Activated T-helper 17 cell treated with anti-CD3 and anti-CD28 coated beads, Interleukin-2, amount 50 U/mL, for 72 hours (primary cell): Measurements from ENCODE around the gene RSAD1. TPM values are rescaled to one million over a fixed set of nuclear protein-coding genes. Genes with fewer than 3 reads are reported as not detected.

ENCODE experiments used
- ATAC-seq: fragments of 150-1000 bp; cut with Tn5 transposase; replicated peaks from 2 replicates; pipeline ENCODE4 v1.10.0; 2021; ENCODE audit warnings: mild to moderate bottlenecking, moderate library complexity
- H3K27ac Mint-ChIP-seq: one replicate; pipeline ENCODE4 v1.8.0; 2022; ENCODE audit warnings: mixed read lengths
- H3K27me3 Mint-ChIP-seq: one replicate; pipeline ENCODE4 v1.8.0; 2022; ENCODE audit warnings: mixed read lengths
- H3K36me3 Mint-ChIP-seq: one replicate; pipeline ENCODE4 v1.8.0; 2022; ENCODE audit warnings: low read depth, mild to moderate bottlenecking, mixed read lengths
- H3K4me1 Mint-ChIP-seq: one replicate; pipeline ENCODE4 v1.8.0; 2022; ENCODE audit warnings: mixed read lengths
- H3K4me3 Mint-ChIP-seq: one replicate; pipeline ENCODE4 v1.8.0; 2022; ENCODE audit warnings: mild to moderate bottlenecking, mixed read lengths
- H3K9me3 Mint-ChIP-seq: one replicate; pipeline ENCODE4 v1.8.0; 2022; ENCODE audit warnings: mixed read lengths
- total RNA-seq, 2 donors: library from RNA; stranded (reverse); gene quantifications; one replicate each; pipeline ENCODE4 v1.2.3, GENCODE V29; 2022

The RSAD1 gene
- total RNA-seq, 2 donors from 2014 or later, result 21.3 to 29.5 TPM

- Mint-ChIP-seq H3K36me3 (no peaks in the 10 kb centered on the region), H3K9me3 (no peaks in the 10 kb centered on the region), H3K4me3 (no peak overlapping the region), H3K27me3 (no peaks in the 10 kb centered on the region), H3K4me1 (no peaks in the 10 kb centered on the region), H3K27ac (no peak overlapping the region)
- no peak for ATAC-seq
Observed at GRCh38 chr17:50447870-50448595, 30.6 kb upstream of the RSAD1 start.

- Mint-ChIP-seq H3K4me3 (no peak overlapping the region), H3K4me1 (no peaks in the 10 kb centered on the region), H3K9me3 (no peaks in the 10 kb centered on the region), H3K36me3 (no peaks in the 10 kb centered on the region), H3K27me3 (no peaks in the 10 kb centered on the region), H3K27ac (no peak overlapping the region)
- no peak for ATAC-seq
Observed at GRCh38 chr17:50448643-50449042, 30.0 kb upstream of the RSAD1 start.

- H3K4me1 Mint-ChIP-seq, result no peaks in the 10 kb centered on the region
- H3K4me3 Mint-ChIP-seq, result no peak overlapping the region
Observed at GRCh38 chr17:50451943-50452629, 26.6 kb upstream of the RSAD1 start.

GRCh38 chr17:50452630-50453300 lies 25.9 kb upstream of the RSAD1 start:
- Mint-ChIP-seq H3K36me3 (no peaks in the 10 kb centered on the region), H3K27ac (no peak overlapping the region), H3K4me1 (no peaks in the 10 kb centered on the region), H3K27me3 (no peaks in the 10 kb centered on the region), H3K9me3 (no peaks in the 10 kb centered on the region), H3K4me3 (no peak overlapping the region)
- no peak for ATAC-seq

More at GRCh38 chr17:50451943-50452629, 26.6 kb upstream of the RSAD1 start:
- no peaks in the 10 kb centered on the region for H3K36me3 Mint-ChIP-seq
- ATAC-seq, result no peak
- H3K9me3 Mint-ChIP-seq, result no peaks in the 10 kb centered on the region
- no peak overlapping the region for H3K27ac Mint-ChIP-seq
- no peaks in the 10 kb centered on the region for H3K27me3 Mint-ChIP-seq

- Mint-ChIP-seq H3K9me3 (no peaks in the 10 kb centered on the region), H3K27me3 (no peaks in the 10 kb centered on the region), H3K36me3 (no peaks in the 10 kb centered on the region), H3K4me3 (no peak overlapping the region), H3K27ac (no peak overlapping the region), H3K4me1 (no peaks in the 10 kb centered on the region)
- no peak for ATAC-seq
Observed at GRCh38 chr17:50453901-50454300, 24.8 kb upstream of the RSAD1 start.

- ATAC-seq, result no peak
- Mint-ChIP-seq H3K27ac (no peak overlapping the region), H3K36me3 (no peaks in the 10 kb centered on the region), H3K9me3 (no peaks in the 10 kb centered on the region), H3K4me1 (no peaks in the 10 kb centered on the region), H3K4me3 (no peak overlapping the region), H3K27me3 (no peaks in the 10 kb centered on the region)
Observed at GRCh38 chr17:50457621-50458020, 21.0 kb upstream of the RSAD1 start.

GRCh38 chr17:50458270-50458669 lies 20.4 kb upstream of the RSAD1 start:
- H3K27ac Mint-ChIP-seq, result no peak overlapping the region
- H3K4me3 Mint-ChIP-seq, result no peak overlapping the region
- no peaks in the 10 kb centered on the region for H3K27me3 Mint-ChIP-seq
- H3K4me1 Mint-ChIP-seq, result no peaks in the 10 kb centered on the region
- no peaks in the 10 kb centered on the region for H3K9me3 Mint-ChIP-seq
- no peak for ATAC-seq
- H3K36me3 Mint-ChIP-seq, result no peaks in the 10 kb centered on the region

GRCh38 chr17:50458701-50459676 lies 19.7 kb upstream of the RSAD1 start:
- ATAC-seq, result no peak
- no peak overlapping the region for H3K27ac Mint-ChIP-seq
- H3K27me3 Mint-ChIP-seq, result no peaks in the 10 kb centered on the region
- H3K4me3 Mint-ChIP-seq, result no peak overlapping the region
- no peaks in the 10 kb centered on the region for H3K4me1 Mint-ChIP-seq
- no peaks in the 10 kb centered on the region for H3K9me3 Mint-ChIP-seq
- no peaks in the 10 kb centered on the region for H3K36me3 Mint-ChIP-seq

- H3K4me1 Mint-ChIP-seq, result no peaks in the 10 kb centered on the region
- H3K36me3 Mint-ChIP-seq, result no peaks in the 10 kb centered on the region
- no peak overlapping the region for H3K27ac Mint-ChIP-seq
- H3K27me3 Mint-ChIP-seq, result no peaks in the 10 kb centered on the region
- H3K4me3 Mint-ChIP-seq, result no peak overlapping the region
- no peak for ATAC-seq
- no peaks in the 10 kb centered on the region for H3K9me3 Mint-ChIP-seq
Observed at GRCh38 chr17:50459756-50460155, 18.9 kb upstream of the RSAD1 start.

GRCh38 chr17:50460831-50461526 lies 17.7 kb upstream of the RSAD1 start:
- H3K27me3 Mint-ChIP-seq, result no peaks in the 10 kb centered on the region
- H3K4me3 Mint-ChIP-seq, result no peak overlapping the region
- ATAC-seq, result no peak
- H3K9me3 Mint-ChIP-seq, result no peaks in the 10 kb centered on the region
- H3K4me1 Mint-ChIP-seq, result no peaks in the 10 kb centered on the region
- H3K36me3 Mint-ChIP-seq, result no peaks in the 10 kb centered on the region
- no peak overlapping the region for H3K27ac Mint-ChIP-seq

GRCh38 chr17:50461550-50462132 lies 17.0 kb upstream of the RSAD1 start:
- no peaks in the 10 kb centered on the region for H3K4me1 Mint-ChIP-seq
- H3K27me3 Mint-ChIP-seq, result no peaks in the 10 kb centered on the region
- no peaks in the 10 kb centered on the region for H3K9me3 Mint-ChIP-seq
- H3K27ac Mint-ChIP-seq, result no peak overlapping the region
- ATAC-seq, result no peak
- no peak overlapping the region for H3K4me3 Mint-ChIP-seq
- H3K36me3 Mint-ChIP-seq, result no peaks in the 10 kb centered on the region

- ATAC-seq, result no peak
- H3K27ac Mint-ChIP-seq, result no peak overlapping the region
Observed at GRCh38 chr17:50462446-50462845, 16.2 kb upstream of the RSAD1 start.

GRCh38 chr17:50464121-50464520 lies 14.5 kb upstream of the RSAD1 start:
- Mint-ChIP-seq H3K27ac (no peak overlapping the region), H3K4me3 (no peak overlapping the region), H3K36me3 (no peaks in the 10 kb centered on the region), H3K27me3 (peaks cover 10% of the 10 kb centered on the region), H3K9me3 (no peaks in the 10 kb centered on the region), H3K4me1 (peaks cover 5% of the 10 kb centered on the region)
- ATAC-seq, result no peak

More at GRCh38 chr17:50462446-50462845, 16.2 kb upstream of the RSAD1 start:
- H3K4me3 Mint-ChIP-seq, result no peak overlapping the region
- H3K27me3 Mint-ChIP-seq, result peaks cover under 1% of the 10 kb centered on the region
- no peaks in the 10 kb centered on the region for H3K4me1 Mint-ChIP-seq
- no peaks in the 10 kb centered on the region for H3K9me3 Mint-ChIP-seq
- H3K36me3 Mint-ChIP-seq, result no peaks in the 10 kb centered on the region
